ENCODE measurements around the gene GAB2. TPM values are rescaled to one million over a fixed set of nuclear protein-coding genes. Genes with fewer than 3 reads are reported as not detected.
A peak's percentile ranks its signal among the peaks of the same experiment; 100 is the strongest.

GAB2 gene
- total RNA-seq, 1 donor from 2014 or later: 22.4 TPM

DNA sequence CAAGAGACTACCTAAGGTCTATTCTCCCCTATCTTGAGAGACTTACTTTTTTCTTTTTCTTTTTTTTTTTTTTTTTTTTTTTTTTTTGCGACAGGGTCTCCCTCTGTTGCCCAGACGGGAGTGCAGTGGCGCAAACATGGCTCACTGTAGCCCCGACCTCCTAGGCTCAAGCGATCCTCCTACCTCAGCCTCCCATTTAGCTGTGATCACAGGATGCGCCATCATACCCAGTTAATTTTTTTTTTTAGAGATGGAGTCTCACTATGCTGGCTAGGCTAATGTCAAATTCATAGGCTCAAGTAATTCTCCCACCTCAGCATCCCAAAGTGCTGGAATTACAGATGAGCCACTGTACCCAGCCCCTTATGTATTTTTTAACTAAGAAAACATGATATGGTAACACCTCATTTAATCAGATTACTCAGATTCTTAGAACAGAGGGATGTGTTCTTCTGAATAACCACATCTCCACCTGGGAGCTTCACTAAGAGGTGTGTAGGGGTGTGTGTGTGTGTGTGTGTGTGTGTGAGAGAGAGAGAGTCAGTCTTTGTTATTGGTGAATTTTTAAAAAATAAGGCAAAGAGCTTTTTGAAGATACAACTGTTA is 126.0 kb downstream of the GAB2 start:
- no peak for ATAC-seq (ENCODE audit: low read depth)
- CTCF ChIA-PET: no interaction called here
- POLR2A ChIA-PET: interaction anchor here (0.5 to 0.6 kb wide), 2 partner anchors 19 to 117 kb away, joined by 3 to 4 read pairs; no protein-coding TSS in a partner anchor
- H3K9me3 Mint-ChIP-seq: peaks cover 3% of the 10 kb centered on the region
- no peak for DNase-seq
- intact Hi-C loops (cut with micrococcal nuclease): no loop called here
- H3K4me1 Mint-ChIP-seq: peaks cover 29% of the 10 kb centered on the region
- H3K27me3 Mint-ChIP-seq: no peaks in the 10 kb centered on the region
- H3K4me3 Mint-ChIP-seq: no peak overlapping the region
- H3K36me3 Mint-ChIP-seq (ENCODE audit: low read depth): no peaks in the 10 kb centered on the region
- H3K27ac Mint-ChIP-seq: no peak overlapping the region
- TF ChIP-seq, protein P1, sequence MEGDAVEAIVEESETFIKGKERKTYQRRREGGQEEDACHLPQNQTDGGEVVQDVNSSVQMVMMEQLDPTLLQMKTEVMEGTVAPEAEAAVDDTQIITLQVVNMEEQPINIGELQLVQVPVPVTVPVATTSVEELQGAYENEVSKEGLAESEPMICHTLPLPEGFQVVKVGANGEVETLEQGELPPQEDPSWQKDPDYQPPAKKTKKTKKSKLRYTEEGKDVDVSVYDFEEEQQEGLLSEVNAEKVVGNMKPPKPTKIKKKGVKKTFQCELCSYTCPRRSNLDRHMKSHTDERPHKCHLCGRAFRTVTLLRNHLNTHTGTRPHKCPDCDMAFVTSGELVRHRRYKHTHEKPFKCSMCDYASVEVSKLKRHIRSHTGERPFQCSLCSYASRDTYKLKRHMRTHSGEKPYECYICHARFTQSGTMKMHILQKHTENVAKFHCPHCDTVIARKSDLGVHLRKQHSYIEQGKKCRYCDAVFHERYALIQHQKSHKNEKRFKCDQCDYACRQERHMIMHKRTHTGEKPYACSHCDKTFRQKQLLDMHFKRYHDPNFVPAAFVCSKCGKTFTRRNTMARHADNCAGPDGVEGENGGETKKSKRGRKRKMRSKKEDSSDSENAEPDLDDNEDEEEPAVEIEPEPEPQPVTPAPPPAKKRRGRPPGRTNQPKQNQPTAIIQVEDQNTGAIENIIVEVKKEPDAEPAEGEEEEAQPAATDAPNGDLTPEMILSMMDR (IDR thresholded peaks at IDR 0.05): no peak

DNA sequence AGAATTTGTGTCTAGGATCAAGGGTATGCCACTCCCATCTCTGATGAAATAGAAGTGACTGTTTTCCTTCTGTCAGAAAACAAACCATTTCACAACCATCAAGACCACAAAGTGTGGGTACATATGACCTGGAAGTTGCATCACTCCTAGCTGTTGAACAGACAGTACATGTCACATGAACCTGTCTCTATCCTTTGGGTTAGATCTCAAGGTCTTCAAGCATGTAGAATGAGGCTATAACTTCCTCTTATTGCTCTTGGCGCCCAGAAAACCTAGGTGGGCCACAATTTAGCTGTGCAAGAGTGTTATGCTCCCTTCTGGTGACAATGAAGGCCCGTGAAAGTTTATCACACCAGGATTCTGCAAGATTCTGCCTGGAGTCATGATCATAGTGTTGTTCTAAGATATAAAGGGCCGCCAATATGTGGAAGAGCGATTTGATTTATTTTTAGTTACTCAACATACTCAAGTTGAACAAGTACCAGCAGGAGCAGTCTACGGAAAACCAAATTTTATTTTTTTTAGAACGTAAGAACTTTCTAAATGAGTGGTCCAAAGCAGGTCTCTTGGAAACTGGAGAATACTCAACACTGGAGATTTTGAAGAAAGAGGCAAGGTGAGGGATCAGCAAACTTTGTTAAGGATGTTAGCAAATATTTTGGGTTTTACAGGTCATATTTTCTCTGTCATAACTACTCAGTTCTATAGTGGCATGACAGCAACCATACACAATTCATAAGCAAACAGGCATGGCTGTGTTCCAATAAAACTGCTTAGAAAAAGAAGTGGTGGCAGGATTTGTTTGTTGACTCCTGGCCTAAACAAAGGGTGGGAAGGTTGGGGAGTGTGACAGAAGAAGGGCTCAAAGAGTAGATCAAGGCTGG is 127.1 kb downstream of the GAB2 start:
- Mint-ChIP-seq H3K9me3 (peaks cover 3% of the 10 kb centered on the region), H3K27ac (peak overlapping the region; percentile 73), H3K27me3 (no peaks in the 10 kb centered on the region), H3K4me3 (no peak overlapping the region), H3K36me3 (ENCODE audit: low read depth) (no peaks in the 10 kb centered on the region), H3K4me1 (peaks cover 25% of the 10 kb centered on the region)
- TF ChIP-seq, protein P1 (IDR thresholded peaks at IDR 0.05): no peak
- CTCF ChIA-PET: no interaction called here
- ATAC-seq (ENCODE audit: low read depth) (peak; percentile 90), DNase-seq (no peak)
- POLR2A ChIA-PET: no interaction called here
- intact Hi-C loops (cut with micrococcal nuclease): no loop called here

DNA sequence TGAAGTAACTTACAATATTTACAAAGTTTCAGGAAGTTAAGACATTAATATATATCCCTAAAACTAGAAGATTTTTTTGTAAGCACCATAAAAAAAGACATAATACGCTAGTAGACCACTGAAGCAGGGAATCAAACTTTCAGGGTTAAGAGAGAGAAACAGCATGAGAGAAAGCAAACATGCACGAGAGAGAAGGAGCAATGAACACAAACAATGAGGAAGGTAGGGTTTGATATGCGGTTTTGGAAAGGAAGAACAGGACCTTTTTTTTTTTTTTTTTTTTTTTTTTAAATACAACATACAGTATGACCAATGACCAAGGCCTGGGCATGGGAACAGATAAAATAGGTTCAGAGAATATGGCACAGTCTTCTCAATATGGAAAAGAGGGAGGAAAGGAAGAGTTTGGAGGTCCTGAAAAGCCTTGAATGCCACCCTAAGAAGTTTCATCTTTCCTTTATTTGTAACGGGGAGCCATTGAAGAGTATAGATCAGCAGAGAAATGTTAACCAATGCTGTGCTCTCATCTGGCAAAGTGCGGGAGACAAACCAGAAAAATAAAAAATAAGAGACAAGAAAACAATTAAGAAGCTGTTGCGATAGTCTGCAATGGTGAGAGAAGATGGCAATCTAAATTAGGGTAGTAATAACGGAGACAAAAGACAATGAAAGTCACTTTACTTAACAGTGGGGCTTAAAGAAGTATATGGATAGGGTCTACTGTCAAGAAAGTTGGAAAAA is 127.9 kb downstream of the GAB2 start:
- TF ChIP-seq, protein P1 (IDR thresholded peaks at IDR 0.05): no peak
- ChIA-PET CTCF (no interaction called here), POLR2A (no interaction called here)
- peak overlapping the region; percentile 73 for H3K27ac Mint-ChIP-seq
- DNase-seq (no peak), ATAC-seq (ENCODE audit: low read depth) (no peak)
- H3K27me3 Mint-ChIP-seq: no peaks in the 10 kb centered on the region
- H3K9me3 Mint-ChIP-seq: peaks cover 3% of the 10 kb centered on the region
- H3K4me3 Mint-ChIP-seq: no peak overlapping the region
- H3K4me1 Mint-ChIP-seq: peaks cover 25% of the 10 kb centered on the region
- intact Hi-C loops (cut with micrococcal nuclease): no loop called here
- no peaks in the 10 kb centered on the region for H3K36me3 Mint-ChIP-seq (ENCODE audit: low read depth)

DNA sequence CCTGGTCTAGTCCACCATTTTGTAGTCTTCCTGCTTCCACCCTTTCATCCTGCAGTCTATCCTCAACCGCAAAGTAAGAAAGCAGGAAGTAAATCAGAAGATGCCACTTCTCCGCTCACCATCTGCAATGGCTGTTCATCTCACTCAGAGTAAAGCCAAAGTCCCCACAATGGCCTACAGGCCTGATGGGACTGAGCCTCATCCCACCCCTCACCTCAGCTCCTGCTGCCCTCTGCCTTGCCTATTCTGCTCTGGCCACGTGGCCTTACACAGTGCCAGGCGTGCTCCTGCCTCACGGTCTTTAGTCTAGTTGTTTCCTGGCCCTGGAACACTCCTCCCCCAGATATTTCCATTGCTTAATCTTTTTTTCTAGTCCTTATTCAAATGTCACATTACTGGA is 133.4 kb downstream of the GAB2 start:
- no peak overlapping the region for H3K27ac Mint-ChIP-seq
- TF ChIP-seq, protein P1 (IDR thresholded peaks at IDR 0.05): no peak
- H3K4me3 Mint-ChIP-seq: no peak overlapping the region
- ChIA-PET POLR2A (no interaction called here), CTCF (interaction anchor here (1.6 kb wide), 1 partner anchor 280 kb away, joined by 3 read pairs; no protein-coding TSS in a partner anchor)
- peaks cover under 1% of the 10 kb centered on the region for H3K9me3 Mint-ChIP-seq
- no peaks in the 10 kb centered on the region for H3K27me3 Mint-ChIP-seq
- peaks cover 15% of the 10 kb centered on the region for H3K36me3 Mint-ChIP-seq (ENCODE audit: low read depth)
- ATAC-seq (ENCODE audit: low read depth) (no peak), DNase-seq (no peak)
- intact Hi-C loops (cut with micrococcal nuclease): no loop called here
- peaks cover 1% of the 10 kb centered on the region for H3K4me1 Mint-ChIP-seq

DNA sequence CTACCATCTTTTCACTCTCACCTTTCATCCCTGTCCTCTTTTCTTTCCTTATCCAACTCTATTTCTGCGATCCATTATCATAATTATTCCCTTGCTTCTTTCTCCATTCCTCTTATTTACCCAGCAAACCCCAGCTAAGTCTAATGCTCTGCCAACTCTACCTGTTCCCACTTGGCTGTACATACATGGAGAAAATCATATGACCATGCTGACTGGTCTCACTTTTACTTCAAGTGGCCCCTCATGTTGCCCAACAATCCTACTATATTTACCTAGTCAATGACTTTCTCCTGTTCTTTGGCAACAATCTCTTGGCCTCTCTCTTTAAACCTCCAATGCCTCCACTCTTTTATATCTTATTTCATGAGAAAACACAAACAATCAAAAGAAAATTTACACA is 134.8 kb downstream of the GAB2 start:
- Mint-ChIP-seq H3K36me3 (ENCODE audit: low read depth) (peaks cover 21% of the 10 kb centered on the region), H3K4me3 (no peak overlapping the region), H3K9me3 (no peaks in the 10 kb centered on the region), H3K4me1 (no peaks in the 10 kb centered on the region), H3K27ac (no peak overlapping the region), H3K27me3 (no peaks in the 10 kb centered on the region)
- ATAC-seq (ENCODE audit: low read depth): no peak
- intact Hi-C loops (cut with micrococcal nuclease): no loop called here
- CTCF ChIA-PET: no interaction called here
- no peak for DNase-seq
- POLR2A ChIA-PET: no interaction called here
- TF ChIP-seq, protein P1 (IDR thresholded peaks at IDR 0.05): no peak
